IPS-20b (cell line): ENCODE results near the gene EGLN3.

Experiments
- H3K27ac ChIP-seq: one replicate; pipeline ENCODE4 v1.5.1; 2013; ENCODE audit warnings: low read length
- H3K27me3 ChIP-seq: 2 replicates; pipeline ENCODE4 v1.6.1; 2013; ENCODE audit warnings: mild to moderate bottlenecking, low read length, inconsistent platforms; ENCODE audit not compliant: insufficient read depth
- H3K36me3 ChIP-seq: 2 replicates; pipeline ENCODE4 v1.6.1; 2013; ENCODE audit warnings: low read depth, mild to moderate bottlenecking, inconsistent platforms, low read length, moderate library complexity; ENCODE audit not compliant: insufficient read depth
- H3K4me1 ChIP-seq: 2 replicates; pipeline ENCODE4 v1.6.1; 2013; ENCODE audit warnings: mild to moderate bottlenecking, control low read depth, inconsistent platforms, low read length, moderate library complexity; ENCODE audit not compliant: insufficient read depth
- H3K4me3 ChIP-seq: 2 replicates; pipeline ENCODE4 v1.5.1; 2013; ENCODE audit warnings: mild to moderate bottlenecking, low read length, inconsistent platforms
- H3K9ac ChIP-seq: 2 replicates; pipeline ENCODE4 v1.6.1; 2013; ENCODE audit warnings: low read depth, mild to moderate bottlenecking, inconsistent platforms, low read length, moderate library complexity
- H3K9me3 ChIP-seq: 2 replicates; pipeline ENCODE4 v1.6.1; 2013; ENCODE audit warnings: mild to moderate bottlenecking, low read depth, low read length, inconsistent platforms; ENCODE audit not compliant: insufficient read depth

The EGLN3 gene

GRCh38 chr14:33946679-33947476 lies 4.0 kb downstream of the EGLN3 start:
- H3K4me3 ChIP-seq, result 0 out of 2 replicates have a peak overlapping the region, but pooled peaks have one; percentile 25
- H3K4me1 ChIP-seq, result peaks cover 14% of the 10 kb centered on the region; the same call in 1 of the 2 replicates
- H3K27ac ChIP-seq, result no peak overlapping the region
- peak overlapping the region; percentile 9; the same call in 1 of the 2 replicates for H3K9ac ChIP-seq
- H3K36me3 ChIP-seq, result no peaks in the 10 kb centered on the region
- no peaks in the 10 kb centered on the region for H3K9me3 ChIP-seq
- peaks cover 27% of the 10 kb centered on the region for H3K27me3 ChIP-seq

DNA sequence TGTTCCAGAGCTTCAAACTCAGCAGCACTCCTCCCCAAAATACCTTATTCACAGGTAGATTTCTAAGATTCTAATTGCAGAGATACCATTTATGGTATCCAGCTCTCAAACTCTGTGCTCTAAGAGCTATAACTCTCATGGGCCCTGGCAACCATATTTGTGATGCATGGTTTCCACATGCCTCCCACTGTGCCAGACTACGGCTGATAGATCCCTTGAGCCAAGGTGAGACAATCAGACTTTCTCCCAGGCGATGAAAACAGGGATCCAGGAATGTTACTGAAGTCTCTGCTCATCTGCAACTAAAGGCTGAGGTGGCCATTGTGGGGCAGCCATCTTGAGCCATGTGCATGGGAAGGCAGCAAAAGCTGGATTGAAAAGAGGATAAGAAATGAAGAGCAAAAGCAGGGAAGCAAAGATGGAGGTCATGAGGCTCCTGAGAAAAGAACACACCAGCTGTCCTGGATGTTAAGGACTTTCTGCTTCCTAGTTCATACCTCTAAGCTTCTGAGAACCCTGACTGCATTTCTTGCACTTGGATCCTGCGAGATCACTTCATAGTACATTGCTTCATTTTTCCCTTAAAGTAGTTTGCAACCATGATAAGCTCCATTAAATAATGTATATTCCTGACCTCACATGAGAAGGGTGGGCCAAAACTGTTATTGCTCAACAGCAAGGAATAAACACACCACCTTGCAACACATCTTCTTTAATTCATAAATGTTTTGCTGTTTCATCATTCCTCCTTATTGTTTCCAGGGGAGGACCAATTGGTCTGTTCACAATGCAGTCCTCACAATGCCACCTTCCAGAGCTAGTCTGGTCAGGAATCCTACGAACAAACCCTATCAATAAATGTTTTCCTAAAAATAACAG lies 5.4 kb downstream of the EGLN3 start:
- no peak overlapping the region for H3K4me3 ChIP-seq
- H3K27me3 ChIP-seq, result peaks cover 25% of the 10 kb centered on the region
- H3K9ac ChIP-seq, result no peak overlapping the region
- H3K36me3 ChIP-seq, result no peaks in the 10 kb centered on the region
- no peak overlapping the region for H3K27ac ChIP-seq
- no peaks in the 10 kb centered on the region for H3K9me3 ChIP-seq
- H3K4me1 ChIP-seq, result peaks cover 14% of the 10 kb centered on the region

GRCh38 chr14:33943096-33943883 lies 7.6 kb downstream of the EGLN3 start:
- Histone ChIP-seq H3K36me3 (no peaks in the 10 kb centered on the region), H3K27ac (no peak overlapping the region), H3K4me1 (peaks cover 24% of the 10 kb centered on the region), H3K9me3 (no peaks in the 10 kb centered on the region), H3K27me3 (peaks cover 3% of the 10 kb centered on the region; the same call in 1 of the 2 replicates), H3K9ac (no peak overlapping the region), H3K4me3 (no peak overlapping the region)

DNA sequence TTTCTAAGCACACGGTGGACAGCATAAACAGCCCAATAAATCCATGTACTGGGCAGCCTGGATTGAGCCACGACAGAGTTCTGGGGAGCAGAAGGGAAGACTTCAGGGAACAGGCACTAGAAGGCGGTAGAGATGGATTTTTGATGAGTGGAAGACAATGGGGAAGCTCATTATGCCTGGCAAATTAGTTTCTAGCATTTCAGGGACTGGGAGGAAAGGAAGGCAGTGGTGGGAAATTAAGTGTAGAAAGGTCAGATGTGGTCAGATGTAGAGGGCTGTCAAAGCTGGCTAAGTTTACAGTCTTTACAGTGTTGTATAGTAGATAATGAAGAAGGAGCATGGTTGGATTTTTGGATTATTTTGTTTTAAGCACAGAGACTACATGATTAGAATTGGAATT lies 9.2 kb downstream of the EGLN3 start:
- no peaks in the 10 kb centered on the region for H3K9me3 ChIP-seq
- H3K4me1 ChIP-seq, result peaks cover 37% of the 10 kb centered on the region
- H3K36me3 ChIP-seq, result no peaks in the 10 kb centered on the region
- no peaks in the 10 kb centered on the region for H3K27me3 ChIP-seq
- no peak overlapping the region for H3K4me3 ChIP-seq
- H3K27ac ChIP-seq, result no peak overlapping the region
- no peak overlapping the region for H3K9ac ChIP-seq

- Histone ChIP-seq H3K27me3 (no peaks in the 10 kb centered on the region), H3K9me3 (no peaks in the 10 kb centered on the region), H3K27ac (no peak overlapping the region), H3K4me1 (peaks cover 44% of the 10 kb centered on the region), H3K4me3 (no peak overlapping the region), H3K36me3 (no peaks in the 10 kb centered on the region), H3K9ac (no peak overlapping the region; the same call in 1 of the 2 replicates)
Observed at GRCh38 chr14:33940561-33941011, 10.3 kb downstream of the EGLN3 start.

DNA sequence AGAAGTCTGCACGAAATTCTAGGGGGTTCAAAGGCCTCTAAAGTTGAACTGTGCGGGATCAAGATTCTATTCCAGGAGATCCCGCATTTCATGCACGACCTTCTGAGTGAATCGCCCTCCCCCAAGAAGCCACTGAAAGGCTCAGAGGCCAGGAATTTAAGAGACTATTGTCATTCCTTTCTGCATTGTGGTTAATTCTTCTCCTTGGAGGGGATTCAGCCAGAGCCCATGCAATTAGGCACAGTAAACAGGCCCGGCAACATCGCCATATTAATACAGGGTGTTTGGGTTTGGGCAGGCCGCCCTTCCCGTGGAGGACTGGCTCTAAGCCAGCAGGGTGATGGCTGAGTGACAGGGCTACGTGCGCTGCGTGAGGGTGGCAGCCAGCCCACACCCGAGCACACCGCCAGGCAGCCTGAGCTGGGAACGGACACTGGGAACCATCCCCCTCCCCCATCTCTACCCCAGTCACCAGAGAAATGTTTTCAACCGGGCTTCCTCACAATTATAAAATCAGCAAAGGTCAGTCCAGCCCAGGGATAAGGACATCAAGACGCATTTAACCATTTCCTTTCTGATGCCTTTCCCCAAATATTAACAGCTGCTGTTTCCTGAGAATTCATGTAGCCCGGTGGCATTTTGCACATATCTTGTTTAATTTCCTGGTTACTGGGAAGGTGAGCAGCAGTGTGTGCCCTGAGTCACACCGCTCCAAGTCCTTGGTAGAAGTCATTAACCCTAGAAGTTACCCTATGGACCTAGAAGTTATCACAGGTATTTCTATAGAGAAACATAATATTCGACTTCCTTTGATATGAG lies 12.5 kb downstream of the EGLN3 start:
- Histone ChIP-seq H3K4me1 (peaks cover 54% of the 10 kb centered on the region), H3K27ac (peak overlapping the region; percentile 71), H3K9ac (peak overlapping the region; percentile 57; the same call in 1 of the 2 replicates)

DNA sequence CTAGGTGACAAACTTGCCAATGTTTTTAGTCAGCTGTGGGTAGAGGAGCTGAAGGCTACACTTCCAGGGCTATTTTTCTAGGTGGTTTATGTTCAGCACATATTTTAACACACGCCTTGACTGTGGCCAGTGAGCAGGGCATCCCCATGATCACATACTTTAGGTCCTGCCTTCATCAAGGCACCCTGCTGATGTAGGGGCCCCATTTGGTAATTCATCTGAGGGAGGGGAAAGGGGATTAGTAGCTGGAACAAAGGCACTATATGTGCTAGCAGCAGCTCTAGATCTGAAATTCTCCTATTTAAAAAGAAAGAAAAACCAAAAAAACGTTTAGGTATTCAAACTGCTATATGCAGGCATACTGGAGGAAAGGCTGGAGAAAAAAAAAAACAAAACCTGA lies 14.5 kb downstream of the EGLN3 start:
- Histone ChIP-seq H3K9me3 (no peaks in the 10 kb centered on the region), H3K9ac (peak overlapping the region; percentile 23; the same call in 1 of the 2 replicates), H3K27ac (no peak overlapping the region), H3K4me1 (peaks cover 73% of the 10 kb centered on the region), H3K36me3 (no peaks in the 10 kb centered on the region), H3K4me3 (peak overlapping the region; percentile 11; the same call in 1 of the 2 replicates), H3K27me3 (no peaks in the 10 kb centered on the region)

More for the DNA sequence above, 12.5 kb downstream of the EGLN3 start:
- H3K4me3 ChIP-seq, result peak overlapping the region; percentile 46
- H3K36me3 ChIP-seq, result no peaks in the 10 kb centered on the region
- H3K27me3 ChIP-seq, result no peaks in the 10 kb centered on the region
- no peaks in the 10 kb centered on the region for H3K9me3 ChIP-seq

GRCh38 chr14:33934938-33935337 lies 15.9 kb downstream of the EGLN3 start:
- Histone ChIP-seq H3K4me1 (peaks cover 70% of the 10 kb centered on the region), H3K9me3 (no peaks in the 10 kb centered on the region), H3K36me3 (peaks cover 12% of the 10 kb centered on the region; the same call in 1 of the 2 replicates), H3K4me3 (no peak overlapping the region), H3K27me3 (no peaks in the 10 kb centered on the region), H3K27ac (no peak overlapping the region), H3K9ac (no peak overlapping the region)

DNA sequence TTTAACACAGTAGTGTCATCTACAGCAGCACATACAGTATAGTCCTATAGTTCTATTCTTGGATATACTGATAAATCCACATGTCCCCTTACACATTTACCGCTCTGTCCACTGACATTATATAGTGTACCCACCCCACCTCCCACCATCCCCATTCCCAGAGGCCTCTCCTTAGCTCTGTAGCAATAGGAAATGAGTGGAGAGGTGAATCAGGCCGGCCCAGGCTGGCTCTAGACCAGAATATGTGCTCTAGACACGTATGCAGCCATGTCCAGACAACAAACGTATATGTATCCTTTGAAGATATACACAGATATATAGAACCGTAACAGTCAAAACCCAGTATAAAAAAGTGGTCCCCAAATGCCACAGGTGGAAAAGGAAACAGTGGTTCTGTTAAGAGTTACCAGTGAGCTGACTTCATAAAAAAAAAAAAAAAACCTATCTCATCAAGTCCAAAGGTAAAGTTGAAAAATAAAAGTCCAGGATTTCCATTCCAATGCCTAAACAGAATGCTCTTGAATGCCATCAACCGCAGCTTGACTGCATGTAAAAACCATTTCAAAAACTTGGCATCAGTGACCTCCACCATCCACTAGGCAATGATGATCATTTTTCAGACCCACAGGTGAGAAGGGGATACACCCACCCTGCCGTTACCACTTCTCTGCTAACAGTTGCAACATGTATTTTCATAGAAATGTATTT lies 16.7 kb downstream of the EGLN3 start:
- H3K4me1 ChIP-seq, result peaks cover 66% of the 10 kb centered on the region
- H3K4me3 ChIP-seq, result no peak overlapping the region
- peaks cover 18% of the 10 kb centered on the region; the same call in 1 of the 2 replicates for H3K36me3 ChIP-seq
- no peak overlapping the region for H3K9ac ChIP-seq
- H3K27ac ChIP-seq, result no peak overlapping the region
- H3K27me3 ChIP-seq, result no peaks in the 10 kb centered on the region
- no peaks in the 10 kb centered on the region for H3K9me3 ChIP-seq

DNA sequence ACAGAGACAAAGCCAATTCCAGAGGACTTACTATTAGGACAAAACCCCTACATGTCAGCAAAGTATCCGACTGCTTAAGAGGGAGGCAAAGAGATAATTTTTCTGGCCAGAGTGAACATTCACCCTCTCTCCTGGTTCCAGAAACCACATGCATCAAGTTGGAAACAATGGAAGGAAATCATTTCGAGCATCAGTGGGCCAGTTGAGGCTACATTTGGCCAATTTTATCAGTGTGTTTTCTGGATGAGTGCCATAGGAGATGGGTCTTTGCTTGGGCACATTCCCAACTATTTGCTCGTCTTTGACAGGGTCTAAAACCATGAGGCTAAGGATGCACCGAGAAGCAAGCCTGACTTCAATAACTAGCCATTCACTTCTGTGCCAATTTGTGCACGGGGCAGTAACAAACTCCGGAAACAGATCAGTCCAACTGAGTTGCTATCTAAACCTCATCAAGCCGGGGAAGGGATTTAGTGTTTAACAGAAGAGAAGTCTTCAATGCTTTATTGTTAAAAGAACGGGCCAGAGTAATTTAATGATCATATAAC lies 17.4 kb downstream of the EGLN3 start:
- H3K36me3 ChIP-seq, result peaks cover 25% of the 10 kb centered on the region
- no peak overlapping the region for H3K27ac ChIP-seq
- no peaks in the 10 kb centered on the region for H3K9me3 ChIP-seq
- peaks cover 61% of the 10 kb centered on the region for H3K4me1 ChIP-seq
- no peak overlapping the region for H3K4me3 ChIP-seq
- no peaks in the 10 kb centered on the region for H3K27me3 ChIP-seq
- H3K9ac ChIP-seq, result no peak overlapping the region; the same call in 1 of the 2 replicates
